HG03342 (cell line): ENCODE results near the gene RAI1.

Experiments used
- ATAC-seq: cut with Tn5 transposase; IDR thresholded peaks from one replicate; pipeline ENCODE4 v1.9.1; 2021; ENCODE audit warnings: mild to moderate bottlenecking, moderate library complexity; ENCODE audit not compliant: unreplicated experiment

Gene RAI1

DNA sequence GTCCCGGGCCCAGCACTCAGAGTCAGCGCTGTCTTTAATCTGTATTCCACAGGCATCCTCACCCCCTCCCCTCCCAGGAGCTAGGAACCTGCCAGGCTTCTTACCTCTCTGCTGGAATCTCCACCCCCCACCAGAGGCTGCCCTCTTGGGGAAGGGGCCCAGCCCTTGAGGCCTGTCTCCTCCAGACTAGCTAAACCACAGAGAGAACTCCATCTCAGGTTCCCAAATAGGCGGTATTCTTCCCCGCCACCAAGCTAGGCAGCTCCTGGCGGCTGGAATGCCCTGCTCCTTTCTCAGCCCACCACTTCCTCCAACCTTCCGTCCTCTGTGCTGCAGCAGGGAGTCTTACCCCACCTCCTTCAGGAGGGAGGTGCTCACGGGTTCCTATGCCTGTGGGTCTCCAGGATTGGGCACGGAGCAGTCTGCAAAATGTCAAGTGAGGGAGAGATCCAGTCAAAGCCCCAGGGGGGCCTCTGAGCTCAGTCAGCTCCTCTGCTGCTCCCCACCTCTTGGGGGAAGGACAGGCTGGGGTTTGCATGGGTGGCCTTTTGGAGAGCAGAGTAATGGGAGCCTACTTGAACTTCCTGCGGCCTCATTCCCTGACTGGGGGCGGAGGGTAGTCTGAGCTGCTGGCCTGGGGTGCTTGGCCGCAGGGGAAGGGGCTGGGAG is 99.8 kb downstream of the RAI1 start:
- ATAC-seq, result no peak

DNA sequence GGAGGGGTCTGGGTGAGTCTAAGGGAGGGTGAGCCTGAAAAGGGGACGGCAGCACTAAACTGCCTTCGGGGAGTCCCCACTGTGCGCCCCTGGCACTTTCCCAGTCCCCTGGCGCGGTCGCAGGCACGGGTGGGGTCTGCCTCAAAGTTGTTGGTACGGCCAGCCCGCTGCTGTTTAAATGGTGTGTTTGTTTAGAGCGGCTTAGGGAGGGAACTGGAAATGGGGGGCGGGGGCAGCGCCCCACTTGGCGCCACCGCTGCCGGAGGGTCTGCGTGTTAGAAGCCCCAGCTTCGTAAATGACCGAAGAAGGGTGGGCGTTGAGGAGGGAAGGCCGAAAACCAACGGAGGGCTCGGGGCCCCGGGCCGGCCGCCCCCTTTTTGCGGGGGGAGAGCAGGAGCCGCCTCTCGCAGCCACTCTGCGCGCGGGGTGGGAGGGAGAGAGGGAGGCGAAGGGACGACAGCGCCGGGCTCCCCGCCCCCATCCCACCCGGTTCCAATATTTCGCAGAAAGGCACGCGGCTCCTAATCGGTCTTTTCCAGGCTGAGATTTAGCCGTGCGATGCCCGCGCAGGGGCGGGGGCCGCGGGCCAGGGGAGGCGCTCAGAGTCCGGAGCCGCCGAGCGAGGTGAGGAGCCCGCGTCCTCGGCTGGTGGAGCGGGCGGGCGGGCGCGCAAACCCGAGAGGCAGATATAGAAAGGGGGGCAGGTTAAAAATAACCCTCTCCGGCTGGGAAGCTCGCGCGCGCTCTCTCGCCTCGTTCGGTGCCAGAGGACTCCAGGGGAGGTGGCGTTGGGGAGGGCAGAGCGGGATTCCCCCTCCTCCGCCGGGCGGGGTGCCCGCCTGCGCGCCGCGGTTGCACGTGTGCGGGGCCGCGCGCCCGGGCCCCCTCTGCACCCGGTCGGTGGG is 100.6 kb downstream of the RAI1 start:
- ATAC-seq, result no peak

DNA sequence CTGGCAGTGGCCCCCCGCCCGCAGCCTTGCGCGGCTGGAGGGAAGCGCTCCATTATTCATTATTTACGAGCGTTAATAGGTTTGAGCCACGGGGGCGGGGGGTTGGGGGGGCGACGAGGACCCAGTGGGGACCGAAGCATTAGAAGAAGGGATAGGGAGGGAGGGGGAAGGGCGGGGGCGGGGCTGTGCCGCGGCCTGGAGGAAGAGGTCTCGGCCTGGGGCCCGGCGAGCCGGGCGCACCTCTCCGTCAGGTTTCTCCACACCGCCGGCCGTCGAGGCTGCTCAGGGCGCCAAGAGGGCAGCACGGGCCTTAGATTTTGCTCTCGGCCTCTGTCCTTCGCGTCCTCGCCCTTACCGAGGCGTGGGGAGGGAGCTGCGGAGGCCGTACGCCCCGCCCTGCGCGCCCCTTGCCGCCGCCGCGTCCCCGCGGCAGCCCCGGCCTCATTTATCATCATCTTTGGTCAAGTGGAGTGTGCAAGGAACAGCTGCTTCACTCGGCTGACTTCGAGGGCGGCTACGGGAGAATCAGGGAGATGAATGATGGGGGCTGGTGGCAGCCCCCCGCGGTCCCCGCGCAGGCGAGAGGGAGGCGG is 101.4 kb downstream of the RAI1 start:
- no peak for ATAC-seq

DNA sequence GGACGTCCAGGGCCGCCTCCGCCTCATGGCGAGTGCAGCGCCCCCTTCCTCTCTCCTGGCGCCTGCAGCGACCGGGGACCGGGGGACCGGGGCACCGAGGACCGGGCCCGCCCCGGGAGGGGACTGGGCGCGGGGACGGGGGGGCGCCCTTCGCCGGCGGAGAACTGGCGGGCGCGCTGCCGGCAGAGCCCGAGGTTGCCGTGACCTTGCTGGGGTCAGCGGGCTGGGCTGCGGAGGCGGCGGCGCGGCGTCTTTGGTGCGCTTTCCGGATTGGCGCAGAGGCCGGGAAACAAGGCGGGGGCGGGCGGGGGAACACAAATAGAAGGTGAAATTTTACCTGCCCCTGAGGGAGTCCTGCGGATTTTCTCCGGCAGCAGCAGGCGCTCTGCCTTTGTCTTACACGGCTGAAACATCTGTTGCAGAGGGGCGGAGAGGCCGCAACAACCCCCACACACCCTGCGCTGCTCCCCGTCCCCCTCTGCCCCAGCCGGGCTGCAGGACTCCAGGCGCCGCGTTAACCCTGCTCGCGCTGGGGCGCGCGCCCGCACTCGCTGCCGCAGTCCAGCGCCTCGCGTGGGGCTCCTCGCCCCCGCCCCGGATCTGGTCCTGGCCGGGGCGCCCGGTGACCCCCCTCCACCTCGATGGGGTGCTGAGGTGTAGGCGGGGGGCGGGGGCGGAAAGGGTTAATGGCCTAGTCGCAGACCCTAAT is 102.0 kb downstream of the RAI1 start:
- ATAC-seq, result no peak

DNA sequence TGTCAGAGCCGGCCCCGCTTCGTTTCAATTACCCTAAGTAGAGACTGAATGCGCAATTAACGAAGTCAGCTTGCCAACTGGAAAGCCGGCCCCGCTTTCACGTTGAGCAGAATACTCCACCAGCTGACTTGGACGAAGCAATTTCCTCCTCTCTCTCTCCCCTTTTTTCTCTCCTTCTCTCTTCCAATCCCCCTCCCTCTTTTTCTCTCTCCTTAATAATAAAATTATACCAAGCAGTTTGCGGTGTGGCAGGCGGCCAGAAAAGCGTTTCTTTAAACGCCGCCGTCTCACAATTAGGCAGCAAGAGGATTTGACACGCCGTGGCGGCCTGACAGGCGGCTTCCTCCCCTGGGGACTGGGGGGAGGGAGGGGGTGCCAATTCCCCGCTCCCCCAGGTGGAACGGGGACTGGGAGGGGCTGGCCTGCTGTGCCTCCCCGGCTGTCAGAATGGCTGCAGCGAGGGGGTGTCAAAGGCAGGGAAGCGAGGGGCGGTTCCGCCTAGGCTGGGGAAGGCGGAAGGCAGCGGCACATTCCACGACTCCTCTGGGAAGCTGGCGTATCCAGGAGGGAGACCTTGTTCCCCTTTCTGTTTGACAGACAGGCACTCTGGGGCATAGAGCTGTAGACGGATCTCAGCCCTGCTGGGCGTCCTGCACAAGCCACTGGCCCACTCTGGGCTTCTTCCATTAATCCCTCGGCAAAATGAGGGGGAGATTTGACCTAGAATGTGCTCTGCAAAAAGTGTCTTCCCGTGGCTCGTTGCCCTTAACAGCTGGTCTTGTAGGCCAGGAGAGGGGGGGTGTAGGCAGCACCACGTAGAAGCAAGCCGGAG is 102.8 kb downstream of the RAI1 start:
- ATAC-seq, result no peak

DNA sequence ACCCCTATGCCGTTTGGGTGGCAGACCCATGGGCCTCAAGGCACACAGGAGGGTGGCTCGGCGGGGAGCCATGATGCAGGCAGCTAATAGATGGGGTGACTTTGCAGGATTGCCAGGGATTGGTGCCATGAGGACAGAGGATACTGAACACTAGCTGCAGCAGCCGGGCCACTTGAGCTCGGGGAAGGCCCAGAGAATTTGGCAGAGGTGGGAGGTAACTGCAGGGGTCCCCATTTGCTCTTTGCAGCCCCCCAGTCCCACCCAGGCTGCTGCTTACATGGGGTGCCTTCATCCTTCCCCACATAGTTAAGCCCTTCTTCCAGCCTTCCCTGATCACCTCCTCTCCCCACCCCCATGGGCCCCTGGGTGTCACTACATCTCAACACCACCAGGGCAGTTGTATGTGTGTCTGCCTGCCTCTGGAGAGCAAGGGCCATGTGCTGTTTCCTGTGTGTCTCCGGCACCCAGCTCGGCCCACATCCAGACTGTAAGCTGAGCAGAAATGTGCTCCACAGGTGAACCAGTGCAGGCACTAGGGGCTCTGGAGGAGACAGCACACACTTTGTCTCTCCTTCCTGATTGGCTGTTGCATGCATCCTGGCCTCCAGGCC is 103.5 kb downstream of the RAI1 start:
- ATAC-seq, result no peak

DNA sequence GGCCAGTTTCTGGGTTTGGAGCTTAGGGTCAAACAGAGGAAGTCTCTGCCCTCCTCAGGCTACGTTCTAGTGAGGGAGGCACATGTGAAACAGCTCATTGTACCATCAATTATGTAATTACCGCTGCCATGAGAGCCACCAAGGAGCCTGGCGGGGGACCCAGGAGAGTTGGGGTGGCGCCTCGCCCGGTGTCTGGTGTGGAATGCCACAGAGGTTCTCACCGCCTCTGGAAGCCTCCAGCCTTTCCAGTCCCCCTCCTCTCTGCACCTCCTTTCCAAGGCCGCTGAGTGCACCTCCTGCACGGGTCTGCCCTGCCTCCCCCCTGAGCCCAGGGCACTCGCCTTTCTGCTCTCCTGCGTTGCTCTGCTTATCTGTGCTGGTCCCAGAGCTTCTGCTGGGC is 104.1 kb downstream of the RAI1 start:
- no peak for ATAC-seq

DNA sequence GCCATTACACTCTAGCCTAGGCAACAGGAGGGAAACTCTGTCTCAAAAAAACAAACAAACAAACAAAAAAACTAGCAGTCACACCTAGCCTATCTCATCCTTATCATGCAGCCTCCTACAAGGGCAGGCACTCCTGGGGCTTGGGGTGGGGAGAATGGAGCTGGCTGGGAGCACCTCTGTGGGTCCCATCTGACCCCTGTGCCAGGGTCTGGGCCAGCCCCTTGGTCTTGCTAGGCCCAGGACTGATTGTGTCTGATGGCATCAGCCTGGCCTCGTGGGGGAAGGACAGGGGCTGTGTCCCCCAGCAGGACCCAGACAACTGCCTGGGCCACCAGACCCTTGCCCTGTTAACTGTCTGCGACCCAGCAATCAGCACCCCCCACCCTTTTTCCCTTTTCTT is 105.7 kb downstream of the RAI1 start:
- no peak for ATAC-seq

DNA sequence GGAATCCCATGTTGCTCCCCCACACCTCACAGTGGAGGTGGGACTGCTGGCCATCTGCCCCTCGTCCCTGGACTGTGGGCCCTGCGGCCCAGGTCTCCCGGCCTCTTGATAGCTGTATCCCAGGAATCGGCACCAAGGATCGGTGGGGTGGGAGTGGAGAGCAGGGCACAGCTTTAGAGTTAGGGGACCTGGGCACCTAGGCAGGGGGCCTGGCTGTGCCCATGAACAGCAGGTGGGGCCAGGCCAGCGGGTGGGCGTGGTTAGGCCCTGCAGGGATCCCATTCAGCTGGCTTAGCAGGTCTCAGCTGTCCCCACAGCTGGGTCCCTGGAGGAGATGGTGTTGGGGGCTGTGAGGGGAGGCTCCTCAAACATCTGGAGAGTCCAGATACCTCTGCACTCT is 106.3 kb downstream of the RAI1 start:
- ATAC-seq, result no peak

DNA sequence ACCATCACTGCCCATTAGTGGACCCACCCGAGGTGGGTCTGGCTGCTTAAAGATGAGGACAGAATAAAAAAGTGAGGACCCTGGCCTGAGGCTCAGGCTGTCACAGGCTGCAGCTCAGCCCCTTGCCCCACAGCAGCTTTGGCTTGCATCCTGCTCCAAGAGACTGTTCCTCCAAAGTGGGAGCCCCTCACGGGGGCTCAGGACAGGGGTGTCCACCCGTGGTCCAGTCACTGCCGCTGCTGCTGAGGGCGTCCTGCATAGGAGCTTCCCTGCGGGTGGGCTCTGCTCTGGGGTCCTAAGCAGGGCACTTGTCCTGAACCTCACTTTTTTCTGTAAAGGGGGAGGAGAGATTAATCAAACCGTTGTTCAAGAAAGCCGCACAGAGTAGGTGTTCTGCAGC is 107.7 kb downstream of the RAI1 start:
- no peak for ATAC-seq

DNA sequence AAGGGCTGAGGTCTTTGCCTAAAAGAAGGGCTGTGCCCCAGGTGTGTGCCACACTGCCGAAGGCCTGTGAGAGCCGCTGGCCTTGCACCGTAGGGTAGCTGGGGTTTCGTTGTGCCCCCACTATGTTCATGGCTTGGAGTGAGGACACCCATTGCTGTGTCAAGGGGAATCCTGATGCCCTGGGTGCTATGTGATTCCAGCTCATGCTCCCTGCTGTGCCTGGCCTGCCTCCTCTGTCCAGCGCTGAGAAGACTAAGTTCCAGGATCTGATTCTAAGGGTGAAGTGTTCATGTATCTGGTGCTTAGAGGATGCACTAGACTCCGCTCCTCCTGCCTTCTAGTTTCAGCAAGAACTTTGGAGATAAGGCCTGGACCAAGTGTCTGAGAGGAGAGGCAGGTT is 108.2 kb downstream of the RAI1 start:
- ATAC-seq, result no peak

DNA sequence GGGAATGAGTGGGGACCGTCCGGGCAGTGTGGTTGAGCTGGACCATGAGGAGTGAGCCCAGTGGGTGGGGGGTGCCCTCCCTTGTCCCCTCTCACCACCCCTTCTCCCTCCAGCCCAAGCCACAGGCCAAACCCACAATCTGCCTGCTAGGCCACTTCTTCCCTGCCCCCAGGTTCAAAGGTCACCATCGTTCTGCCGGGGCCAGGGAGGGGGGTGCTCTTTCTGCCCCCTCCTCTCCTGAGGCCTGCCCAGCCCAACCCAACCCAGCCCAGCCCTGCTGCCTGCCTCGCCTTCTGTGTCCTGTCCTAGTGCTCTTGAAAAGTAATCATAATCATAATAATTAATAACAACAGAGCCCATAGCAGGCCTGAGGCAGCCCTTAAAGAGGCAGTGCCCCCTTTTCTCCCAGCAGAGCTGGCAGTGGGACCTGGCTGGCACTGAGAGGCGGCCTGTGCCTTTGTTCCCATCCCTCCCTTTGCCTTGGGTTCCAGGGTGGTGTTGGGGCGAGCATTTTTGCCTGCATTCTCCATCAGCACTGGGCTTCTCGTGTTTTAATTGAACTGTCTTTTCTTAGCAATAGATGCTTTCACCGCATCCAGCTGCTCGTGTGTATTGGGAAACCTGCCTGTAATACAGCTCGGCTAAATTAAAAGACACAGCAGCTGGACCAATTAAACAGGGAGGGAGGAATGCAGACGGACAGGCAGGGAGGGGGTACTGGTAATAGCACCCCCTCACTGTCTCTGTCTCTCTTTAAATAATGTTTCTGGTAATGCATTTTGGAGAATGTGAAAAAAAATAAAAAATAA is 108.8 kb downstream of the RAI1 start:
- ATAC-seq, result no peak

DNA sequence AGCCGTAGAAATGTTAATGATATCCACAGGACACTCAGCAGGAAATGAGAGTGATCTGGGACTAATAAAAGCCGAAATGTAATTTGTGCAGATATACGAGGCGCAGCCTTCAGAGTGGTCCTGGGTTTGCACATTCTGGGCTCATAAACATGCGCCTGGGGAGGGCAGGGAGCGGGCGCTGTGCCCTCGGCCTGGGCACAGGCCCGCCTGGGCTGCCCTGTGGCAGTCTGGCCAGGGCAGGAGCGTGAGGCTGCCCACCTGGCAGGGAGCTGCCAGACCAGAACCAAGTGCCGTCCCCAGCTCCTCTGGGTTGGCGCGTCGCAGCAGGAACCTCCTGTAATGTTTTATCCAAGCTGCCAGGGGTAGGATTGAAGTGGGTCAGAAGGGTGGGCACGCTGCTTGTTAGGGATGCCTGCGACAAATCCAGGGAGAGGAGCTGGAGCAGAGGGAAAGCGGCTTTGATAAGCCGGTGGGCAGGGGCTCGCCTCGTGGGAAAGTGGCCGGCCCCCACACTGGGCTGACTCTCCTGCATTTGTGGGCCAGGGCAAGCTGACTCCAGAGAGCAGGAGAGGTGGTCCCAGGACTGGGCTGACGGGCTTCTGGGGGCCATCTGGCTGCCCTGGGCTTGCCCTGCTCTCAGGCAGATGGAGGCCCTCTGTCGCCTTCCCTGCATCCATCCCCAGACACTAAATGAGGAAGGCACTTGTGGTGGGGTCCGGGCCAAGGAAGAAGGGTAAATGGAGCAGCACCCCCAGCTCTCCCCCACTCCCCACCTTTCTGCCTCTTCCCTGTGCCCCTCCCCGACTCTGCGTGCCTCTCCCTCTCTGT is 109.6 kb downstream of the RAI1 start:
- no peak for ATAC-seq

DNA sequence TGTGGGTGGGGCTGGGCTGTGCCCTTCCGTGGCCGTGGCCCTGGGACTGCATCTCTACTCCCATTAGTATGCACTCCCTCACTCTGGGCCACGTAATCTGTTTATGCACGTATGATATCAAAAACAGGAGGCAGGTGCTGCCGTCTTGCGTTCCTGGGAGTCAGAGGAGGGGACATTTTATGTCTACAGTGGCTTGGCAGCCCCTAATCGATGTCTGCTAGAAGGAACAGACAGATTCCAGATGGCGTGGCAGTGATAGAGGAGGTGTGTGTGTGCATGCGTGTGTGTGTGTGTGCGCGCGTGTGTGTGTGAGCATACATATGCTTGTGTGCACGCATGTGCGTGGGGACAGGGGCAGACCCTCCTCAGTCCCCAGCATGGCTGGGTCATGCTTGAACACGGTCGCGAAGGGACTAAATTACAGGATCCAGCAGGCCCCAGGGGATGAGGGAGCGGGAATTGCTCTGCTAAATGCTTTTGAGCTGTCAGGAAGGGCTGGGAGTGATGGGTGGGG is 110.8 kb downstream of the RAI1 start:
- ATAC-seq, result no peak

DNA sequence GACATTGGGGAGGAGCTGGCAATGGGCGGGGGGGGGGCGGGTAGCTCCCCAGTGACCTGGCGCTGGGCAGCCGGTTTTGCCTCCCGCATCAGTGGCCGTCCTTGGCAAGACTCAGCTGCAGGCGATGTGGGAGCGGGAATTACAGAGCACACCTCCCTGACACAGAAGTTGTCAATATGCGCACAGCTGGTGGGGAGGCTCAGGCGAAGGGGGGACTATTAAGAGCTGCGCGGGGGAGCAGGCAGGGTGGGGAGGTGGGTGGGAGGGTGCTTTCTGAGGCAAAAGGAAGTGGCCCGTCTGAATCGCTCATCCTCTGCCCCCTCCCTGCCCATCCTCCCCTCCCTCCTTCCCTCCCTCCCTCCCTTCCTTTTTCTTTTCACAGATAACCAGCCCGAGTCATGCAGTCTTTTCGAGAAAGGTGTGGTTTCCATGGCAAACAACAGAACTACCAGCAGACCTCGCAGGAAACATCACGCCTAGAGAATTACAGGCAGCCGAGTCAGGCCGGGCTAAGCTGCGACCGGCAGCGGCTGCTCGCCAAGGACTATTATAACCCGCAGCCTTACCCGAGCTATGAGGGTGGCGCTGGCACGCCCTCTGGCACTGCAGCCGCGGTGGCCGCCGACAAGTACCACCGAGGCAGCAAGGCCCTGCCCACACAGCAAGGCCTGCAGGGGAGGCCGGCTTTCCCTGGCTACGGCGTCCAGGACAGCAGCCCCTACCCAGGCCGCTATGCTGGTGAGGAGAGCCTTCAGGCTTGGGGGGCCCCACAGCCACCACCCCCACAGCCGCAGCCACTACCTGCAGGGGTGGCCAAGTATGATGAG is 111.5 kb downstream of the RAI1 start:
- ATAC-seq, result no peak

DNA sequence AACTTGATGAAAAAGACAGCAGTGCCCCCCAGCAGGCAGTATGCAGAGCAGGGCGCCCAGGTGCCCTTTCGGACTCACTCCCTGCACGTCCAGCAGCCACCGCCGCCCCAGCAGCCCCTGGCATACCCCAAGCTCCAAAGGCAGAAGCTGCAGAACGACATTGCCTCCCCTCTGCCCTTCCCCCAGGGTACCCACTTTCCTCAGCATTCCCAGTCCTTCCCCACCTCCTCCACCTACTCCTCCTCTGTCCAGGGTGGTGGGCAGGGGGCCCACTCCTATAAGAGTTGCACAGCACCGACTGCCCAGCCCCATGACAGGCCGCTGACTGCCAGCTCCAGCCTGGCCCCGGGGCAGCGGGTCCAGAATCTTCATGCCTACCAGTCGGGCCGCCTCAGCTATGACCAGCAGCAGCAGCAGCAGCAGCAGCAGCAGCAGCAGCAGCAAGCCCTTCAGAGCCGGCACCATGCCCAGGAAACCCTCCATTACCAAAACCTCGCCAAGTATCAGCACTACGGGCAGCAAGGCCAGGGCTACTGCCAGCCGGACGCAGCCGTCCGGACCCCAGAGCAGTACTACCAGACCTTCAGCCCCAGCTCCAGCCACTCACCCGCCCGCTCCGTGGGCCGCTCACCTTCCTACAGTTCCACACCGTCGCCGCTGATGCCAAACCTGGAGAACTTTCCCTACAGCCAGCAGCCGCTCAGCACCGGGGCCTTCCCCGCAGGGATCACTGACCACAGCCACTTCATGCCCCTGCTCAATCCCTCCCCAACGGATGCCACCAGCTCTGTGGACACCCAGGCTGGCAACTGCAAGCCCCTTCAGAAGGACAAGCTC is 112.3 kb downstream of the RAI1 start:
- ATAC-seq, result no peak
